Loucy (cell line): ENCODE measurements around the gene ACAN.

Experiments
- H2AFZ ChIP-seq: fragments of 200-600 bp; sonication (generic); 2 replicates; pipeline ENCODE4 v1.6.0; 2016; ENCODE audit warnings: antibody characterized with exemption, mild to moderate bottlenecking, low read length, moderate library complexity
- H3F3A ChIP-seq: fragments of 200-600 bp; 2 replicates; pipeline ENCODE4 v1.6.0; 2016; ENCODE audit warnings: antibody characterized with exemption, low read depth, mild to moderate bottlenecking
- H3K27me3 ChIP-seq: fragments of 200-600 bp; sonication (generic); 2 replicates; pipeline ENCODE4 v1.6.1; 2014; ENCODE audit warnings: low read length, mild to moderate bottlenecking; ENCODE audit not compliant: insufficient read depth, poor library complexity, severe bottlenecking
- H3K36me3 ChIP-seq: fragments of 200-600 bp; sonication (generic); 2 replicates; pipeline ENCODE4 v1.6.1; 2016; ENCODE audit warnings: low read length; ENCODE audit not compliant: insufficient read depth
- H3K4me1 ChIP-seq: fragments of 200-600 bp; sonication (generic); 2 replicates; pipeline ENCODE4 v1.5.1; 2014; ENCODE audit warnings: low read length, mild to moderate bottlenecking; ENCODE audit not compliant: insufficient read depth, poor library complexity, severe bottlenecking
- H3K4me2 ChIP-seq: fragments of 200-600 bp; sonication (generic); 2 replicates; pipeline ENCODE4 v1.6.0; 2014; ENCODE audit warnings: antibody characterized with exemption, low read length, low read depth, mild to moderate bottlenecking; ENCODE audit not compliant: poor library complexity, severe bottlenecking
- H3K4me3 ChIP-seq: fragments of 200-600 bp; sonication (generic); 2 replicates; pipeline ENCODE4 v1.5.1; 2014; ENCODE audit warnings: low read length, mild to moderate bottlenecking, mixed read lengths; ENCODE audit not compliant: poor library complexity, severe bottlenecking
- H3K79me2 ChIP-seq: fragments of 200-600 bp; sonication (generic); 2 replicates; pipeline ENCODE4 v1.6.1; 2014; ENCODE audit warnings: low read length; ENCODE audit not compliant: insufficient read depth
- H3K9ac ChIP-seq: fragments of 200-600 bp; sonication (generic); 2 replicates; pipeline ENCODE4 v1.6.0; 2014; ENCODE audit warnings: mild to moderate bottlenecking, low read depth, low read length, moderate library complexity; ENCODE audit not compliant: poor library complexity, severe bottlenecking
- H3K9me2 ChIP-seq: fragments of 200-600 bp; sonication (generic); replicated peaks from 2 replicates; pipeline ENCODE4 v1.6.1; 2016; ENCODE audit warnings: low read depth, low read length, mixed read lengths
- H3K9me3 ChIP-seq: fragments of 200-600 bp; sonication (generic); 2 replicates; pipeline ENCODE4 v1.6.1; 2014; ENCODE audit warnings: mild to moderate bottlenecking, antibody characterized with exemption, low read length, low read depth; ENCODE audit not compliant: insufficient read depth
- H4K20me1 ChIP-seq: fragments of 200-600 bp; sonication (generic); 2 replicates; pipeline ENCODE4 v1.6.0; 2014; ENCODE audit warnings: antibody characterized with exemption, low read length, mild to moderate bottlenecking; ENCODE audit not compliant: insufficient read depth, poor library complexity, severe bottlenecking
- CTCF ChIP-seq: fragments of 200-600 bp; sonication (generic); conservative IDR thresholded peaks from 2 replicates; pipeline ENCODE4 v1.5.1; 2014; ENCODE audit warnings: mild to moderate bottlenecking, antibody characterized with exemption, low read length
- EZH2phosphoT487 ChIP-seq: fragments of 200-600 bp; IDR thresholded peaks from 2 replicates; pipeline ENCODE4 v1.6.1; 2018; ENCODE audit warnings: antibody characterized with exemption, mild to moderate bottlenecking, moderate library complexity, borderline replicate concordance

ACAN gene

DNA sequence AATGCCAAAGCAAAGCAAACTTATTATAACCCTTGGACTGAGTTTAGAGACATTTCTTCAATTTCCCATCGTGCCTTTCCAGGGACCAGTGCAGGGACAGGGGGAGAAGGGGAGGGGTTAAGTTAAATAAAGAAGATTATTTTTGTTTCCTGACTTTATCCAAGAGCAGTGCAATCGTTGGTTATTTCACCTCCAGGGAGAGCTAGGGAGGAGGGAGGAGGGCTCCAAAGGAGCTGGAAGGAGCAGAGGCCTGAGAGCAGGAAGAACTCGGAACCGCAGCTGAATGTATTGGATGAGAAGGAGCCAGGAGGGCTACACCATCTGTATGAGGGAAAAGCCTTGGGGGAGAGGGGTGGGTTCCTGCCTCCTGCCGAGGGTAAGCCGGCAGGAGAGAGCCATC lies 71.4 kb downstream of the ACAN start:
- H3K4me1 ChIP-seq = no peaks in the 10 kb centered on the region
- no peaks in the 10 kb centered on the region for H3K9me3 ChIP-seq
- H2AFZ ChIP-seq = no peak overlapping the region
- H3K79me2 ChIP-seq = no peaks in the 10 kb centered on the region
- H3K36me3 ChIP-seq = no peaks in the 10 kb centered on the region
- H3K27me3 ChIP-seq = no peaks in the 10 kb centered on the region
- no peaks in the 10 kb centered on the region for H4K20me1 ChIP-seq
- no peak overlapping the region for H3K4me3 ChIP-seq
- no peaks in the 10 kb centered on the region for H3F3A ChIP-seq
- TF ChIP-seq EZH2phosphoT487 = no peak
- no peak for TF ChIP-seq CTCF
- no peaks in the 10 kb centered on the region for H3K9me2 ChIP-seq
- no peak overlapping the region for H3K9ac ChIP-seq
- no peak overlapping the region for H3K4me2 ChIP-seq

GRCh38 chr15:88876573-88876972 lies 73.3 kb downstream of the ACAN start:
- H3K4me1 ChIP-seq = no peaks in the 10 kb centered on the region
- H3K27me3 ChIP-seq = no peaks in the 10 kb centered on the region
- H3K4me2 ChIP-seq = no peak overlapping the region
- no peaks in the 10 kb centered on the region for H3K9me3 ChIP-seq
- no peak overlapping the region for H2AFZ ChIP-seq
- no peaks in the 10 kb centered on the region for H3K79me2 ChIP-seq
- H3K9ac ChIP-seq = no peak overlapping the region
- no peaks in the 10 kb centered on the region for H3K9me2 ChIP-seq
- H4K20me1 ChIP-seq = no peaks in the 10 kb centered on the region
- no peak overlapping the region for H3K4me3 ChIP-seq
- H3K36me3 ChIP-seq = no peaks in the 10 kb centered on the region
- TF ChIP-seq CTCF = no peak
- no peak for TF ChIP-seq EZH2phosphoT487
- H3F3A ChIP-seq = no peaks in the 10 kb centered on the region

DNA sequence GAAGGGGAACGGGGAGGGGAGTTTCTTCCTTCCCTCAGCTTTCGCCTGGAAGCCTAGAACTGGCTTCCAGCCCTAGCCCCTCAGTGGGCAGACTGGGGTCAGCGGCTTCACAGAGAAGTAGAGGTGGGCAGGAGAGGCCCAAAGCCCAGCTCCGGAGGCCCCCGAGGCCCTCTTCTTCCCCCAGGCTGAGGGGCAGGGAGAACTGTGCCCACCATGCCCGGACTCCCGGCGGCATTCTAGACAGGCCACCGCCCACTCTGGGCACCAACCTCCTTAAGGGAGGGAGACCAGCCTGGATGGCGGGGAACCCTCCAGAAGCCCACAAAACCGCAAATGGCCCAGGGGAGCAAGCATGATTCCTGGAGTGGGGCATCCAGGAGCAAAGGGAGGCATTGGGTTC lies 74.2 kb downstream of the ACAN start:
- Histone ChIP-seq H3K4me1 (no peaks in the 10 kb centered on the region), H3K9ac (no peak overlapping the region), H3K79me2 (no peaks in the 10 kb centered on the region), H3K4me3 (no peak overlapping the region), H3K9me2 (no peaks in the 10 kb centered on the region), H3K27me3 (no peaks in the 10 kb centered on the region), H3K9me3 (no peaks in the 10 kb centered on the region), H2AFZ (no peak overlapping the region), H3K4me2 (no peak overlapping the region), H3K36me3 (no peaks in the 10 kb centered on the region), H4K20me1 (no peaks in the 10 kb centered on the region), H3F3A (no peaks in the 10 kb centered on the region)
- TF ChIP-seq EZH2phosphoT487 (no peak), CTCF (no peak)
